SJCRH30 (cell line): Measurements from ENCODE around the gene RHBDD3. TPM values are rescaled to one million over a fixed set of nuclear protein-coding genes. Genes with fewer than 3 reads are reported as not detected.

Source experiments
- DNase-seq, 2 experiments: peaks; one replicate each; pipeline ENCODE4 v3.0.0-alpha.2; 2015 to 2020
- H3K27ac ChIP-seq: fragments of 250-450 bp; sonication (Bioruptor Pico); 2 replicates; pipeline ENCODE4 v1.5.1; 2020; ENCODE audit warnings: mild to moderate bottlenecking, moderate library complexity
- H3K27me3 ChIP-seq: fragments of 250-450 bp; sonication (Bioruptor Pico); 2 replicates; pipeline ENCODE4 v1.5.1; 2020; ENCODE audit warnings: mild to moderate bottlenecking, moderate library complexity
- H3K36me3 ChIP-seq: fragments of 250-450 bp; sonication (Bioruptor Pico); 2 replicates; pipeline ENCODE4 v1.5.1; 2020; ENCODE audit warnings: mild to moderate bottlenecking, moderate library complexity
- H3K4me1 ChIP-seq: fragments of 250-450 bp; sonication (Bioruptor Pico); 2 replicates; pipeline ENCODE4 v1.5.1; 2020; ENCODE audit warnings: mild to moderate bottlenecking, moderate library complexity
- H3K4me3 ChIP-seq: fragments of 250-450 bp; sonication (Bioruptor Pico); 2 replicates; pipeline ENCODE4 v1.5.1; 2020; ENCODE audit warnings: mild to moderate bottlenecking, moderate library complexity
- H3K9me3 ChIP-seq: fragments of 250-450 bp; sonication (Bioruptor Pico); replicated peaks from 2 replicates; pipeline ENCODE4 v1.5.1; 2020; ENCODE audit warnings: mild to moderate bottlenecking, moderate library complexity
- total RNA-seq: library from RNA; depleted of rRNA; stranded (reverse); fragments of >200 nt; shearing (Covaris generic); gene quantifications from 2 replicates; pipeline ENCODE4 v1.2.3, GENCODE V29; 2014

Gene RHBDD3
- total RNA-seq, 1 experiment from 2014 or later, result 20.3 TPM

- Histone ChIP-seq H3K4me3 (peak overlapping the region; percentile 86), H3K9me3 (no peaks in the 10 kb centered on the region), H3K4me1 (peaks cover 17% of the 10 kb centered on the region), H3K36me3 (peaks cover 60% of the 10 kb centered on the region), H3K27ac (peak overlapping the region; percentile 100), H3K27me3 (no peaks in the 10 kb centered on the region)
- DNase-seq, result peak; percentile 64 to 69
These were observed 889 bp upstream of the RHBDD3 start for GRCh38 chr22:29268511-29269229.

GRCh38 chr22:29267462-29267857 lies 321 bp downstream of the RHBDD3 start:
- peaks cover 17% of the 10 kb centered on the region for H3K4me1 ChIP-seq
- H3K4me3 ChIP-seq, result peak overlapping the region; percentile 86
- peak overlapping the region; percentile 100 for H3K27ac ChIP-seq
- no peaks in the 10 kb centered on the region for H3K27me3 ChIP-seq
- DNase-seq, result no peak
- H3K36me3 ChIP-seq, result peaks cover 48% of the 10 kb centered on the region
- H3K9me3 ChIP-seq, result no peaks in the 10 kb centered on the region

GRCh38 chr22:29266564-29267461 lies 968 bp downstream of the RHBDD3 start:
- H3K4me1 ChIP-seq, result peaks cover 17% of the 10 kb centered on the region
- H3K27me3 ChIP-seq, result no peaks in the 10 kb centered on the region
- peak overlapping the region; percentile 100 for H3K27ac ChIP-seq
- peak; percentile 29 to 51 for DNase-seq
- peaks cover 41% of the 10 kb centered on the region for H3K36me3 ChIP-seq
- H3K9me3 ChIP-seq, result no peaks in the 10 kb centered on the region
- peak overlapping the region; percentile 86 for H3K4me3 ChIP-seq

- Histone ChIP-seq H3K9me3 (no peaks in the 10 kb centered on the region), H3K27ac (no peak overlapping the region), H3K4me1 (peaks cover 16% of the 10 kb centered on the region), H3K36me3 (peaks cover 32% of the 10 kb centered on the region), H3K27me3 (no peaks in the 10 kb centered on the region), H3K4me3 (no peak overlapping the region)
- no peak for DNase-seq
These were observed 1.9 kb downstream of the RHBDD3 start for GRCh38 chr22:29265929-29266328.

DNA sequence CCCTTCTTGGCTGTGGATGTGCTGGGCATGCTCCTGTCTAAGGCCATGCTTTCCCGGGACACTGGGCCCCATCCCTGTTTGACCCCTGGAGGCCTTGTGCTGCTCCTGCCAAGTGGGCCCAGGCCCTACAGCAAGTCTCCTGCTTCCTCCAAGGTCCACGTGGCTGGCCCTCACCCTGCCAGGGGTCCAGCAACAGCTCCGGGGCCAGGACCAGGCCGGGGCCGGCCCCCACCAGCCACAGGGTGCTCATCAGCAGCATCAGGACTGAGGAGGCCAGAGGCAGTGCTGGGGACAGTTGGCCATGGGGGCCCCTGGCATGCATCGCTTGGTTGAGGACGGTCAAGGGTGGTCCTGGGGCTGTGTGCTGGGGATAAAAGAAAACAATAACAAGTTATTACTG lies 2.5 kb downstream of the RHBDD3 start:
- Histone ChIP-seq H3K36me3 (peaks cover 26% of the 10 kb centered on the region), H3K9me3 (no peaks in the 10 kb centered on the region), H3K4me1 (peaks cover 14% of the 10 kb centered on the region; the same call in 1 of the 2 replicates), H3K27ac (no peak overlapping the region), H3K4me3 (no peak overlapping the region), H3K27me3 (no peaks in the 10 kb centered on the region)
- no peak for DNase-seq

GRCh38 chr22:29263791-29264276 lies 3.9 kb downstream of the RHBDD3 start:
- Histone ChIP-seq H3K27me3 (no peaks in the 10 kb centered on the region), H3K4me1 (peaks cover 13% of the 10 kb centered on the region; the same call in 1 of the 2 replicates), H3K27ac (no peak overlapping the region), H3K36me3 (peaks cover 11% of the 10 kb centered on the region), H3K4me3 (no peak overlapping the region), H3K9me3 (no peaks in the 10 kb centered on the region)
- no peak for DNase-seq

- Histone ChIP-seq H3K4me1 (peaks cover 10% of the 10 kb centered on the region; the same call in 1 of the 2 replicates), H3K27ac (peak overlapping the region; percentile 52), H3K4me3 (no peak overlapping the region), H3K36me3 (peaks cover 6% of the 10 kb centered on the region; the same call in 1 of the 2 replicates), H3K27me3 (no peaks in the 10 kb centered on the region), H3K9me3 (no peaks in the 10 kb centered on the region)
- peak; percentile 76 to 78 for DNase-seq
These were observed 7.0 kb downstream of the RHBDD3 start for GRCh38 chr22:29260601-29261315.

- peak overlapping the region; percentile 52 for H3K27ac ChIP-seq
- DNase-seq, result peak in 1 of 2 experiments; percentile 43
These were observed 7.7 kb downstream of the RHBDD3 start for GRCh38 chr22:29260031-29260560.

GRCh38 chr22:29259253-29259899 lies 8.4 kb downstream of the RHBDD3 start:
- Histone ChIP-seq H3K9me3 (no peaks in the 10 kb centered on the region), H3K27me3 (no peaks in the 10 kb centered on the region), H3K4me3 (no peak overlapping the region), H3K4me1 (peaks cover 10% of the 10 kb centered on the region; the same call in 1 of the 2 replicates), H3K36me3 (no peaks in the 10 kb centered on the region; the same call in 1 of the 2 replicates), H3K27ac (no peak overlapping the region)
- DNase-seq, result no peak

More at GRCh38 chr22:29260031-29260560, 7.7 kb downstream of the RHBDD3 start:
- H3K4me1 ChIP-seq, result peaks cover 10% of the 10 kb centered on the region; the same call in 1 of the 2 replicates
- no peak overlapping the region for H3K4me3 ChIP-seq
- H3K9me3 ChIP-seq, result no peaks in the 10 kb centered on the region
- H3K36me3 ChIP-seq, result peaks cover 3% of the 10 kb centered on the region; the same call in 1 of the 2 replicates
- no peaks in the 10 kb centered on the region for H3K27me3 ChIP-seq

DNA sequence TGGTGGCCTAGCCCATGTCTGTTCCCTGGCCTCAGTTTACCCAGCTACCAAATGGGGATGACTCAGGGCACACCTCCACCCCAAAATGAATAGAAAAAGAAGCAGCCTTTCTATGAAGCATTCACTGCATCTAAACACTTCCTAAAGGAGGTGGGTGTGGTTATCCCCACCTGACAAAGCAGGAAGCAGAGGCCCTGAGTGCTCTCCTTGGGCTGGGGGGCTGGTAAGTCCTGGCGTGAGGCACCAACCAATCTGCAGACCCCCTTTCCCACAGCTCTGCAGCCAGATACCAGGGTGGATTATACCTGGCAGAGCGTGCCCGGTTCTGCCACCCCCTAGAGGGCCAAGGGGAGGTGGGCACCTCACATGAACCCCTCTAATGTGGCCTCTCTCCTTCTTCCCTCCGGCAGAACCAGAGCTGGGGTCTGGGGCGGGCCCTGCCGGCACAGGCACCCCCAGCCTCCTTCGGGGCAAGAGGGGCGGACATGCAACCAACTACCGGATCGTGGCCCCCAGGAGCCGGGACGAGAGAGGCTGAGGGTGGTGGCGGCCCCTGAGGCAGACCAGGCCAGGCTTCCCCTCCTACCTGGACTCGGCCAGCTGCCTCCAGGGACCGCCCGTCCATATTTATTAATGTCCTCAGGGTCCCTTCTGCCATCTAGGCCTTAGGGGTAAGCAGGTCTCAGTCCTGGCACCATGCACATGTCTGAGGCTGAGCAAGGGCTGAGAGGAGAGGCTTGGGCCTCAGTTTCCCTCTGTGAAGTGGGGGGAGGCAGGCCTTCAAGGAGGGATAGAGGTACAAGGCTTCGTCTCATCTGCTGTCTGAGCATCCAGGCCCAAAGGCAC lies 9.2 kb downstream of the RHBDD3 start:
- no peak for DNase-seq
- no peaks in the 10 kb centered on the region for H3K9me3 ChIP-seq
- no peaks in the 10 kb centered on the region for H3K27me3 ChIP-seq
- peaks cover 10% of the 10 kb centered on the region; the same call in 1 of the 2 replicates for H3K4me1 ChIP-seq
- H3K36me3 ChIP-seq, result no peaks in the 10 kb centered on the region
- H3K4me3 ChIP-seq, result no peak overlapping the region
- H3K27ac ChIP-seq, result no peak overlapping the region

- Histone ChIP-seq H3K4me1 (peaks cover 10% of the 10 kb centered on the region; the same call in 1 of the 2 replicates), H3K36me3 (no peaks in the 10 kb centered on the region), H3K4me3 (no peak overlapping the region), H3K27ac (no peak overlapping the region), H3K9me3 (no peaks in the 10 kb centered on the region), H3K27me3 (no peaks in the 10 kb centered on the region)
- DNase-seq, result no peak
These were observed 10.0 kb downstream of the RHBDD3 start for GRCh38 chr22:29257751-29258181.

GRCh38 chr22:29256606-29257325 lies 11.0 kb downstream of the RHBDD3 start:
- H3K4me1 ChIP-seq, result peaks cover 10% of the 10 kb centered on the region; the same call in 1 of the 2 replicates
- no peak overlapping the region for H3K27ac ChIP-seq
- no peak overlapping the region for H3K4me3 ChIP-seq
- no peak for DNase-seq
- no peaks in the 10 kb centered on the region for H3K27me3 ChIP-seq
- H3K9me3 ChIP-seq, result no peaks in the 10 kb centered on the region
- H3K36me3 ChIP-seq, result no peaks in the 10 kb centered on the region
